ENCODE data around the gene PITPNC1. TPM values are rescaled to one million over a fixed set of nuclear protein-coding genes. Genes with fewer than 3 reads are reported as not detected.

PITPNC1 gene
- total RNA-seq, 1 experiment from 2014 or later = 37.5 TPM

DNA sequence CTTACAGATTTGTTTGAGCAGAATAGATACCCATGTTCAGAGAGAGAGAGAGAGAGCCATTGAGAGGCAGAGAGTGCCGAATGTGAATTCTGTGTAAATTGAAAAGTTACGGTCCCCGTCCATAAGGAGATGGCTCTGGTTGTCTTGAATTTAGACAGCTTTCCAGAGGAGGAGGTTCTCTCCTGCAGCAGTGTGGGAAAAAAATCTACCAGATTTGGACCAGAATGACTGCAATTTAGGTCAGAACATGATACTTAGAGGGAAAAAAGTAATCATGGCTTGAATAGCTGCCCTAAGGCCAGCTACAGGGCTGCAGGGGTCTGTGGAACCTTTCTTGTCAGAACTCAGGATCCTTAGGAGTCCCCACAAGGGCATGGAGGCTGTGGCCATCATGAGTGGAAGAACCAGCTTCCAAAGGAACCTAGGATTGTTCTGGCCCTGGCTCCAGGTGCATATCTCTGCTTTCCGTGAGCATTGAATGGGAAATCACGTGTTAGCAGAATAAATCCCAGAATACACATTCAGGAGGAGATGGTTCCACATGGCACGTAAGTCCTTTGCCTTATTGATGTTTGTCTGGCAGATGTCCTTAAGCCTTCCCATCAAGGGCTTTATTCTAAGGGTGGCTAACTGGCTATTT lies 13.0 kb downstream of the PITPNC1 start:
- Histone ChIP-seq H2BK5ac (ENCODE audit: insufficient read length, low read length) (no peak overlapping the region), H3K4me1 (ENCODE audit: insufficient read depth, low read length) (no peaks in the 10 kb centered on the region), H3K23me2 (ENCODE audit: insufficient read length, low read depth, low read length, poor library complexity, severe bottlenecking) (no peaks in the 10 kb centered on the region), H3K79me1 (ENCODE audit: insufficient read depth, low read depth, low read length, poor library complexity, severe bottlenecking) (peaks cover 2% of the 10 kb centered on the region), H3K4ac (ENCODE audit: low read depth, low read length) (no peak overlapping the region), H3K23ac (ENCODE audit: insufficient read length, low read depth, low read length) (no peak overlapping the region), H3T11ph (ENCODE audit: low read length) (no peak overlapping the region), H2BK12ac (ENCODE audit: insufficient read length, low read depth, low read length) (no peak overlapping the region), H2BK15ac (ENCODE audit: low read depth, low read length) (no peak overlapping the region), H2BK20ac (ENCODE audit: low read depth, low read length, poor library complexity, severe bottlenecking) (no peak overlapping the region), H3K4me2 (ENCODE audit: insufficient read depth, insufficient read length, low read length) (no peak overlapping the region), H3K9ac (ENCODE audit: extremely low read depth, insufficient read length, low read length) (no peak overlapping the region), H2AFZ (ENCODE audit: low read length) (no peak overlapping the region), H3K14ac (ENCODE audit: insufficient read depth, low read length) (no peak overlapping the region), H3K18ac (ENCODE audit: insufficient read length, low read depth, low read length) (no peak overlapping the region), H3K27me3 (ENCODE audit: insufficient read depth, low read length) (no peaks in the 10 kb centered on the region), H4K8ac (replicated peaks; ENCODE audit: insufficient read length, low read depth, low read length) (no peak overlapping the region), H4K5ac (ENCODE audit: insufficient read length, low read depth, low read length) (no peak overlapping the region), H2BK120ac (ENCODE audit: low read depth, low read length, poor library complexity, severe bottlenecking) (no peak overlapping the region), H3K27ac (ENCODE audit: insufficient read length, low read depth, low read length) (no peak overlapping the region), H4K20me1 (ENCODE audit: control insufficient read depth, insufficient read depth, insufficient read length) (no peaks in the 10 kb centered on the region), H2AK5ac (ENCODE audit: insufficient read length, low read length) (no peak overlapping the region), H3K56ac (ENCODE audit: insufficient read length, low read depth, low read length) (no peak overlapping the region), H4K91ac (ENCODE audit: insufficient read length, low read depth, low read length) (no peak overlapping the region), H3K9me3 (ENCODE audit: control insufficient read depth, low read depth, low read length) (no peaks in the 10 kb centered on the region), H3K79me2 (ENCODE audit: insufficient read depth, low read length) (peaks cover 10% of the 10 kb centered on the region; the same call in 1 of the 2 replicates)
- no peak for TF ChIP-seq CTCF (conservative IDR thresholded peaks at IDR 0.05)
- H3K27ac Mint-ChIP-seq = no peak overlapping the region
- DNase-seq = no peak
- no peaks in the 10 kb centered on the region; the same call in 1 of the 2 replicates for H3K27me3 Mint-ChIP-seq (ENCODE audit: low read depth)
- H3K4me1 Mint-ChIP-seq = peaks cover 21% of the 10 kb centered on the region in 2 experiments
- H3K4me3 Mint-ChIP-seq = no peak overlapping the region
- WGBS (ENCODE audit: extremely low coverage, insufficient read length, low lambda C conversion rate) = no CpG with 5 or more reads among the region's 6 CpGs
- no peaks in the 10 kb centered on the region; a peak in 2 of 5 replicates for H3K9me3 Mint-ChIP-seq
- peaks cover 0 to 9% (median 4%) of the 10 kb centered on the region in 3 experiments; a peak in 5 of 7 replicates for H3K36me3 Mint-ChIP-seq (ENCODE audit: insufficient read depth in 1 of 3, low read depth in 3 of 3)

All from H9 (cell line).